Small intestine (tissue), 7 donors: ENCODE results near the gene MRPL54. TPM values are rescaled to one million over a fixed set of nuclear protein-coding genes. Genes with fewer than 3 reads are reported as not detected.

Experiments used
- DNase-seq, 2 donors: peaks; one replicate each; pipeline versions ENCODE4 v3.0.0 to v3.0.0-alpha.2; 2013
- FAIRE-seq: peaks from 2 replicates; lab custom pipeline; 2012; peaks lifted over from hg19 to GRCh38; lab: Jason Lieb, UNC
- H3K27ac ChIP-seq, 3 donors: one replicate each; pipeline ENCODE4 v1.5.1; 2013; ENCODE audit warnings: low read length in 2 of 3, mild to moderate bottlenecking in 2 of 3, control low read depth in 1 of 3, inconsistent platforms in 1 of 3, low read depth in 1 of 3, moderate library complexity in 1 of 3
- H3K27me3 ChIP-seq, 3 donors: one replicate each; pipeline ENCODE4 v1.6.1; 2013; ENCODE audit warnings: low read length in 3 of 3, inconsistent platforms in 1 of 3; ENCODE audit not compliant: control insufficient read depth in 3 of 3, insufficient read depth in 3 of 3
- H3K36me3 ChIP-seq, 3 donors: one replicate each; pipeline ENCODE4 v1.6.1; 2013; ENCODE audit warnings: low read length in 3 of 3, inconsistent platforms in 1 of 3, low read depth in 1 of 3, mild to moderate bottlenecking in 1 of 3, moderate library complexity in 1 of 3; ENCODE audit not compliant: control insufficient read depth in 3 of 3, insufficient read depth in 2 of 3
- H3K4me1 ChIP-seq, 3 donors: one replicate each; pipeline ENCODE4 v1.6.1; 2013; ENCODE audit warnings: low read length in 2 of 3, inconsistent platforms in 1 of 3, low read depth in 1 of 3, mild to moderate bottlenecking in 1 of 3, moderate library complexity in 1 of 3; ENCODE audit not compliant: control insufficient read depth in 3 of 3, insufficient read depth in 2 of 3
- H3K4me3 ChIP-seq, 3 donors: one replicate each; pipeline ENCODE4 v1.5.1; 2013; ENCODE audit warnings: low read length in 3 of 3, control low read depth in 1 of 3, inconsistent platforms in 1 of 3, low read depth in 1 of 3, mild to moderate bottlenecking in 1 of 3, moderate library complexity in 1 of 3
- H3K9me3 ChIP-seq, 2 donors: one replicate each; pipeline ENCODE4 v1.6.1; 2013; ENCODE audit warnings: low read depth in 1 of 2, low read length in 1 of 2; ENCODE audit not compliant: control insufficient read depth in 2 of 2, insufficient read depth in 1 of 2
- WGBS, 3 donors: extraction: QIAGEN DNeasy Blood & Tissue Kit; methylation state at CpG; one replicate each; pipeline ENCODE4 v1.1.7; 2013; 5-methylcytosine and 5-hydroxymethylcytosine counted together
- polyA plus RNA-seq, 4 donors: library from polyadenylated mRNA; stranded (reverse) in 3 of 4; unstranded in 1 of 4; fragments of 200-250 nt in 3 of 4; fragments of 120-200 nt in 1 of 4; gene quantifications; one replicate each; pipeline versions ENCODE4 v1.2.1 to v1.2.3, GENCODE V29; 2013
- donor health status: healthy with polysubstance abuse.
- donor health status: control.
- donor health status: control.
- donor health status: Bipolar disorder and iron deficiency.
- donor health status: healthy.

MRPL54 gene
- polyA plus RNA-seq, 4 donors, result 54.1 to 170 (median 125) TPM

DNA sequence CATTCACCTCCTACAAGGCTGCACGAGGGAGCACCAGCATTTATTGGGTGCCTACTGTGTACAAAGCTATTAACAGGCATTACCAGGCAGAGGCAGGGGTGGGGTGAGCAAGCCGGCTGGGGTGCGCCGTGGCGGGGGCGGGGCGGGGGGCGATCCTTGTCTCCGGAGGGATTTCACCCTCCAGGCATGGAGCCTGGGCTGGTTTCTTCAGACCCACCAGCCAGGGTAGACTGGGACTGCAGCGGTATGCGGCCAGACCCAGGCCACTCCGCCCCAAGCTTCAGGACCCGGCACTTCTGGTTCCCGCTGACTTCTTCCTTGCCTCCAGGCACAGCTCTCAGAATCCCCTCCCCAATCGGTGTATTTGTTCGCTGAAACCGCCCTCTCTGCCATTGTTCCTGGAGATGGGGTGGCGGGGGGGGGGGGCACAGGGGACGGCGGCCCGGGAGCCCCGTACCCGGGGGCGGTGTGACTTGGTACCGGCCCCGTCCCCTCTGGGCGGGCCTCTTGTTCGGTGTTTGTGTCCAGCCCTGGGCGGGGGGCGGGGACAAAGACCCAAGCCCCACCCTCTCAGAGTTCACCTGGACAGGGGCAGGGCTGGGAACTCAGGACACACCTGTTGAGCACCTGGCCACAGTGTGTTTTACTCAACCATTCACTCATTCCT, 39.9 kb upstream of the MRPL54 start:
- Histone ChIP-seq H3K36me3 (peaks cover 0 to 12% (median 0%) of the 10 kb centered on the region in 3 donors), H3K27ac (peak overlapping the region; percentile 74 to 86 (median 85)), H3K9me3 (no peaks in the 10 kb centered on the region), H3K27me3 (peaks cover 0 to 5% (median 3%) of the 10 kb centered on the region in 3 donors), H3K4me3 (peak overlapping the region; percentile 56 to 74 (median 66)), H3K4me1 (peaks cover 0 to 25% (median 0%) of the 10 kb centered on the region in 3 donors)
- FAIRE-seq (no peak), DNase-seq (peak; percentile 80 to 92)
- 4 to 5% (median 5%) methylated on average over 21 to 30 of the region's 30 CpGs for WGBS, 3 donors

DNA sequence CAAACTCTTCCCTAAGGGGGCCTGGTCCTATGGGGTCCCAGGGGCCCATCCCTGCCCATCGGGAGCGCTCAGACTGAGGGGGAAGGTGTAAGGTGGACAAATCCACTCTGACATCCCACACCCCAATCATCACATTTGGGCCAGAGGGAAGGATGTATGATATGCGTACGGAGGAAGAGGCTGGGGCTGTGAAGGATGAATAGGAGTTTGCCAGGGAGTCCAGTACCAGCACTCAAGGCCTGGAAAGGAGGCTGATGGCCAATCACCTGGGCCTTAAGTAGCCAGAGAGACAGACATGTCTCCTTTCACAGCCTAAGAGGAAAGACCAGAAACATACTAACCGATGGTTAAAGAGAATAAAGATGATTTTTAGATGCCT, 39.4 kb upstream of the MRPL54 start:
- Histone ChIP-seq H3K27ac (peak overlapping the region in 2 of 3 donors; percentile 6 to 57), H3K4me3 (peak overlapping the region in 2 of 3 donors; percentile 66 to 74)

DNA sequence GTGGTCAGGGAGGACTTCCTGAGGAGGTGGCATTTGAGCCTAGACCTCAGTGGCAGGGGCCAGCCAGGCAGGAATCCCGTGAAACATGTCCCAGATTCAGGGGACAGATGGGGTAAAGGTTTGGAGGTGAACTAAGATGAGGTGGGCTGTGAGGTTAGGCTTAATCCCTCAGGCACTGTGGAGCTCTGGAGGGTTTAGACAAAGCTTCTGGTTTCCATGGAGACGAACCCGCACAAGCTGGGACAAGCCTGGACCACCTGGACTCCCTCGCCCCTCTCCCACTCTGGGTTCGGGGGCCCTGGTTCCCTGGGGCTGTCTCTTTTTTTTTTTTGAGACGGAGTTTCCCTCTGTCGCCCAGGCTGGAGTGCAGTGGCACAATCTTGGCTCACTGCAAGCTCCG, 38.6 kb upstream of the MRPL54 start:
- Histone ChIP-seq H3K4me3 (peak overlapping the region in 1 of 3 donors; percentile 20), H3K27ac (no peak overlapping the region)

More for the DNA sequence above, 39.4 kb upstream of the MRPL54 start:
- Histone ChIP-seq H3K4me1 (peaks cover 0 to 25% (median 0%) of the 10 kb centered on the region in 3 donors), H3K9me3 (no peaks in the 10 kb centered on the region), H3K27me3 (peaks cover 0 to 5% (median 3%) of the 10 kb centered on the region in 3 donors), H3K36me3 (peaks cover 0 to 13% (median 0%) of the 10 kb centered on the region in 3 donors)
- DNase-seq (no peak), FAIRE-seq (no peak)
- 78 to 88% (median 87%) methylated on average over 5 of the region's 5 CpGs for WGBS, 3 donors

DNA sequence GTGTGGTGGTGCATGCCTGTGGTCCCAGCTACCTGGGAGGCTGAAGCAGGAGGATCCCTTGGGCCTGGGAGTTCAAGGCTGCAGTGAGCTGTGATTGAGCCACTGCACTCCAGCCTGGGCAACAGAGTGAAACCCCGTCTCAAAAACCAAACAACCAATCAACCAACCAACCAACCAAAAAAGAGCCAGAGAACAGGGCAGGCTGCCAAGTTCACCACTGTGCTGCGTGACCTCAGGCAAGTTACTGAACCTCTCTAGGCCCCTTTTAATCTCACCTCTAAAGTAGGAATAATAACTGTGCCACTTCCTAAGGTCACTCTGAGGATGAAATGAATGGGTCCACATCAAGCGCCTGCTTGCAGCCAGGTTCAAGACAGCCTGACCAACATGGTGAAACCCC, 37.4 kb upstream of the MRPL54 start:
- no peak overlapping the region for H3K4me3 ChIP-seq
- peaks cover 0 to 31% (median 2%) of the 10 kb centered on the region in 3 donors for H3K36me3 ChIP-seq
- H3K27ac ChIP-seq, result peak overlapping the region in 1 of 3 donors; percentile 12
- WGBS, 3 donors, result 47 to 59% (median 48%) methylated on average over 3 of the region's 3 CpGs
- FAIRE-seq (no peak), DNase-seq (no peak)
- H3K27me3 ChIP-seq, result peaks cover 0 to 5% (median 3%) of the 10 kb centered on the region in 3 donors
- peaks cover 0 to 17% (median 0%) of the 10 kb centered on the region in 3 donors for H3K4me1 ChIP-seq
- H3K9me3 ChIP-seq, result peaks cover 0 to 8% of the 10 kb centered on the region in 2 donors

More for the DNA sequence above, 38.6 kb upstream of the MRPL54 start:
- no peak for FAIRE-seq
- Histone ChIP-seq H3K9me3 (peaks cover 0 to 5% of the 10 kb centered on the region in 2 donors), H3K36me3 (peaks cover 0 to 20% (median 0%) of the 10 kb centered on the region in 3 donors), H3K27me3 (peaks cover 0 to 5% (median 3%) of the 10 kb centered on the region in 3 donors), H3K4me1 (peaks cover 0 to 22% (median 0%) of the 10 kb centered on the region in 3 donors)
- no peak for DNase-seq
- WGBS, 3 donors, result 43 to 69% (median 45%) methylated on average over 5 to 8 of the region's 8 CpGs

DNA sequence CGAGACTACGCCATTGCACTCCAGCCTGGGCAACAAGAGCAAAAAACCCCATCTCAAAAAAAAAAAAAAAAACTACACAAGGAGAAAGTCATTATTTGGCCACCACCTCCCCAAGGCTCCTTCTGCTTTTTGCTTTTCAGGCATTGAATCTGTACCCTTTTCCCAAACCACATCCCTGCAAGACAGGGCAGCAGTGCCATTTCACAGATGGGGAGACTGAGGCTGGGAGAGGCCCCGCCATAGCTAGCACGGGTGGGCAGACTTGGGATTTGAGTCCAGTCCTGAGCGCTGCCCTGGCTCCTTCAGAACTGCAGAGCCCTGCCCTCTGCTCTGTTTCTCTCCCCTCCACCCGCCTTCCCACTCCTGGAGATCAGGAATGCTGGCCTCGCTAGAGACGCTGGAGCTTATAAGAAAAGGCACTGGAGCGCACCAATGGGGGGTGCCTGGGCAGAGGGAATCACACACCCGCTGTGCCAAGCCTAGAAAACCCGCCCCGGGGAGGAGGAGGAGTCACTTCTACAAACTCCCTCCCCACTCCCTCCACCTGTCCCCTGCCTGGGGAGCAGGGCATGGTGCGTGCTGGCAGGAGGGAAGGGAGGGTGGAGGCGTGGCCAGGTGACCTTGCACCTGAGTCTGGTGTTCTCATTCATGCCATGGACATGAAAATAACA, 36.7 kb upstream of the MRPL54 start:
- peaks cover 0 to 36% (median 2%) of the 10 kb centered on the region in 3 donors for H3K36me3 ChIP-seq
- H3K4me3 ChIP-seq, result no peak overlapping the region
- peaks cover 0 to 14% (median 0%) of the 10 kb centered on the region in 3 donors for H3K4me1 ChIP-seq
- WGBS, 3 donors, result 15 to 22% (median 22%) methylated on average over 13 to 14 of the region's 14 CpGs
- peaks cover 0 to 8% of the 10 kb centered on the region in 2 donors for H3K9me3 ChIP-seq
- DNase-seq (peak; percentile 74 to 98), FAIRE-seq (no peak)
- peak overlapping the region in 2 of 3 donors; percentile 76 to 77 for H3K27ac ChIP-seq
- peaks cover 0 to 5% (median 3%) of the 10 kb centered on the region in 3 donors for H3K27me3 ChIP-seq

DNA sequence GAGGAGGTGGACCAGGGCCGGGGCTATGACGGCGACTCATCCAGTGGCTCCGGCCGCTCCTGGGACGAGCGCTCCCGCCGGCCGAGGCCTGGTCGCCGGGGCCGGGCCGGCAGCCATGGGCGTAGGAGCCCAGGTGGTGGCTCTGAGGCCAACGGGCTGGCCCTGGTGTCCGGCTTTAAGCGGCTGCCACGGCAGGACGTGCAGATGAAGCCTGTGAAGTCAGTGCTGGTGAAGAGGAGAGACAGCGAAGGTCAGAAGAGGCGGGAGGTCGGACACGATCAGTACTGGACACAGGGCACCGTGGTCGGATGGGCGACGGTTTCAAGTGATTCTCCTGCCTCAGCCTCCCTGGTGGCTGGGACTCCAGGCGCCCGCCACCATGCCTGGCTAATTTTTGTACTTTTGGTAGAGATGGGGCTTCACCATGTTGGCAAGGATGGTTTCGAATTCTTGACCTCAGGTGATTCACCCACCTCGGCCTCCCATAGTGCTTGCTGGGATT, 32.0 kb upstream of the MRPL54 start:
- Histone ChIP-seq H3K36me3 (peaks cover 6 to 71% (median 7%) of the 10 kb centered on the region in 3 donors), H3K4me1 (peaks cover 0 to 5% (median 0%) of the 10 kb centered on the region in 3 donors), H3K4me3 (no peak overlapping the region)

DNA sequence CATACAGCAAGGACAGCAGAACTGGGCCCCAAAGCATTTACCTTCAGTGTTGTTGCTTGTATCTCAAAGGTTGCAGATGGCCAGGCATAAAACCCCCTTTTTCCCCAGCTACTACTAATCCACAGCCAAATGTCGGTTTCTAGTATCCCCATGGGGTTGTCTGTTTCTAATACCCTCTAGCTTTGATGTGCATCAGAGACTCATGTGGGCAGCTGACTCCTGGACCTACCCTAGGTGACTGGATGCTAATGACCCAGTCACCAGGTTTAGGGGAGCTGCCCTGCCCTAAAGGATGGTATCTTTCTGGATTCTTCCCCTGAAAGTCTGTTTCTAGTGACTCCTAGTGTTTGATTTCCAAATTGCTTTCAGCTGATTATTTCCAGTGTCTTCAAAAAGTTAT, 30.4 kb upstream of the MRPL54 start:
- Histone ChIP-seq H3K36me3 (peaks cover 6 to 83% (median 15%) of the 10 kb centered on the region in 3 donors), H3K9me3 (peaks cover 0 to 11% of the 10 kb centered on the region in 2 donors), H3K4me1 (no peaks in the 10 kb centered on the region), H3K4me3 (no peak overlapping the region), H3K27me3 (no peaks in the 10 kb centered on the region), H3K27ac (no peak overlapping the region)
- FAIRE-seq (no peak), DNase-seq (no peak)
- 94 to 100% (median 95%) methylated on average over 1 of the region's 1 CpG for WGBS, 3 donors

More for the DNA sequence above, 32.0 kb upstream of the MRPL54 start:
- Histone ChIP-seq H3K27ac (no peak overlapping the region), H3K9me3 (peaks cover 0 to 11% of the 10 kb centered on the region in 2 donors), H3K27me3 (no peaks in the 10 kb centered on the region)
- 93 to 94% (median 93%) methylated on average over 29 to 32 of the region's 32 CpGs for WGBS, 3 donors
- FAIRE-seq (no peak), DNase-seq (no peak)
